NCI-H2196 (cell line): ENCODE measurements around the gene IQCE.
A peak's percentile ranks its signal among the peaks of the same experiment; 100 is the strongest.
"Not testable (repeated sequence)": the region's sequence is repeated elsewhere in the genome, so short reads cannot be mapped to it uniquely, and the experiment has no call there.

Experiments
- DNase-seq: peaks from one replicate; lab custom pipeline; 2025; ENCODE audit not compliant: unreplicated experiment; lab: John Stamatoyannopoulos, UW

Gene IQCE

DNA sequence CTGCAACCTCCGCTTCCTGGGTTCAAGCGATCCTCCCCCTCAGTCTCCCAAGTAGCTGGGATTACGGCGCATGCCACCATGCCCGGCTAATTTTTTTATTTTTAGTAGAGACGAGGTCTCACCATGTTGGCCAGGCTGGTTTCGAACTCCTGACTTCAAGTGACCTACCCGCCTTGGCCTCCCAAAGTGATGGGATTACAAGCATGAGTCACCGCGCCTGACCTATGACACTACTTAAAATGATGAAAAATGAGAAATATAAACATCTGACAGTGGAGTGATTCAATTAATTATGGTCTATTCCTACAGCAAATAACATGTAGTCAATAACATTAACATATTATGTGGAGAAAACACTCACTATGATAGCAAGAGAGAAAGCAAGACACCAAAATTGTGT, 5.7 kb upstream of the IQCE start:
- DNase-seq: no peak

DNA sequence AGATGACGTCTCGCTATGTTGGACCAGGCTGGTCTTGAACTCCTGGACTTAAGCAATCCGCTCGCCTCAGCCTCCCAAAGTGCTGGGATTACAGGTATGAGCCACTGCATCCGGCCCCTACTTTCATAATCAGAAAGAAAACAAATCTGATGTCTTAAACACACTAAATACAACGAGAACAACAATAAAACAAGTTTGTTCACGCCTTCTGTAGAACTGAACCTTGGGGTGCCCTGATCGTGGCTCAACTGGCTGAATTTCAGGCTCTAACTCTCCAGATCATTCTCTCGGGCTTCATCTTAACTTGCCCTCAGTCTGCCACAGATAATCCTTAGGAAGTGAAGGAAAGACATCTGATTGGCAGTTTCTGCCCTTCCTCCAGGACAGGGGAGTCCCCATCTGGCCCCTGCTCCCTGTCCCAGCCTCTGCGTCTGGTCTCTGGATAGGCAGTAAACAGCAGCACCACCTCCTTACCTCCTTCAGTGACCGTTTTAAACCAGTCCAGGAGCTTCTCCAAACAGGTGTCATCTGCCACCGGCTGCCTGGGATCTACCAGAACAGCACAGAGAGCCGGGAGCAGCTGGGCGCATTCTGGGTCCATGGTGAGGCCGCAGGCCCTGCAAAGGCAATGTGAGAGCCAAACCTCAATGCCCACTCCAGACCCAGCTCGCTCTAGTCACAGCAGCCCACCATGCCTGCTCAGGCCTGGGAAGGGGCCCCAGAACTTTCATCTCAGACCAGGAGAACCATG, 4.8 kb upstream of the IQCE start:
- DNase-seq: no peak

DNA sequence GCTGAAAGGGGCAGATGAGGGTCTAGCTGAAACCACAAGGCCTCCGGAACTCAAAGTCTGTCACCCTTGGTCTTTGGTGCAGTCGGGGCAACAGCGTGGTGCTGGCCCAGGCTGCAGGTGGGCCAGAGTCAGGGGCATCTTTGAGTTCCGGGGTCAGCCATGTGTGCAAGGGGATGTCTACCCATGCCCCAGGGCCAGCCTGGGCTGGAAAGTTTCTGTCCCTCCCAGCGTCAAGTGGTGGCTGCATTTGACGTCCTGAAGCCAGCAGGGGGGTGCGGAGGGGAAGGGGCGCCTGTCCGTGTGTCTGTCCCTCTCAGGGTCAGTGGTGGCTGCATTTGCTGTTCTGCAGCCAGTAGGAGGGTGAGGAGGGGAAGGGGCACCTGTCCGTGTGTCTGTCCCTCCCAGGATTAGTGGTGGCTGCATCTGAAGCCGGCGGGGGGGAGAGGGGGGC, 4.1 kb upstream of the IQCE start:
- no peak for DNase-seq

DNA sequence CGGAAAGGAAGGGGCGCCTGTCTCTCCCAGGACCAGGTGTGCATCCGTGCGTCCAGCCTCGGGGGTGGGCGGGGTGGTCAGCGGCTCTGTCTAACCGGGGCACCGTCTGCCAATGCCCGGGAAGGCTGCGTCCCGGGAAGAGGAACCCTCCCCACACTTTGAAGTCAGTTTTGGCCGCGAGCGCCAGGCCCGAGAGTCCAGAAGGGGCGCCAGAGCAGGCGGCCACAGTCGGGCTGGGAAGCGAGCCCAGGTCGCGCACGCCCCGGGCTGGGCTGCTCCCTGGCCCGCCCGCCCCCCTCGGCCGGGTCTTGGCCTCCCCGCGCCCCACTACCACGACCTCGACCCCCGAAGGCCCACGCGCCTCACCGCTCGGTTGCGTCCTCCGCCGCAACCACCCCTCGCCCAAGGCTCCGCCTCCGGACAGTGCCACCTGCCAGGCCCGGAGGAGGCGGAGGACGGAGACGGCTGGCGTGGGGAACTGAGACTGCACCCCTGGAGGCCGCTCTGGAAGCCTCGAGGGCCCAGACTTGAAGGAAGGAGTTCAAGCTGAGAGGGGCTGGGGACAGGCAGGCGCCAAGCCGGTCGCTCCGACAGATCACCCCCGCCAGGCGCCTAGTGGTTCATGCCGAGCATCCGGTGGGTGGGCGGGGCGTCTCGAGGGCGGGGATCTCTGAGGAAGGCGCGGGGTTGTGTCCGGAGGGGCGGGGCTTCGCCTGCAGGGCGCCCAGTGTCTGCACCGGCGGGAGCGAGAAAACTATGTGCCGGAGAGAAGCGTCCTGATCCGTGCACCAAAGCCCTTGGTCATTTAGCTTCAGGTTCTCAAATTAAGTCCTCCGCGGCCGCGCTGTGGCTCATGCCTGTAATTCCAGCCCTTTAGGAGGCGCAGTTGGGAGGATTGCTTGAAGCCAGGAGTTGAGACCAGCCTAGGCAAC, 3.4 kb upstream of the IQCE start, which contains the start of gene BRAT1:
Gene BRAT1 (minus strand): TSS at position 404 of the 932 bp plus-strand sequence. CDS start 1,093 bp downstream, outside the sequence.
- DNase-seq: peak; percentile 94

DNA sequence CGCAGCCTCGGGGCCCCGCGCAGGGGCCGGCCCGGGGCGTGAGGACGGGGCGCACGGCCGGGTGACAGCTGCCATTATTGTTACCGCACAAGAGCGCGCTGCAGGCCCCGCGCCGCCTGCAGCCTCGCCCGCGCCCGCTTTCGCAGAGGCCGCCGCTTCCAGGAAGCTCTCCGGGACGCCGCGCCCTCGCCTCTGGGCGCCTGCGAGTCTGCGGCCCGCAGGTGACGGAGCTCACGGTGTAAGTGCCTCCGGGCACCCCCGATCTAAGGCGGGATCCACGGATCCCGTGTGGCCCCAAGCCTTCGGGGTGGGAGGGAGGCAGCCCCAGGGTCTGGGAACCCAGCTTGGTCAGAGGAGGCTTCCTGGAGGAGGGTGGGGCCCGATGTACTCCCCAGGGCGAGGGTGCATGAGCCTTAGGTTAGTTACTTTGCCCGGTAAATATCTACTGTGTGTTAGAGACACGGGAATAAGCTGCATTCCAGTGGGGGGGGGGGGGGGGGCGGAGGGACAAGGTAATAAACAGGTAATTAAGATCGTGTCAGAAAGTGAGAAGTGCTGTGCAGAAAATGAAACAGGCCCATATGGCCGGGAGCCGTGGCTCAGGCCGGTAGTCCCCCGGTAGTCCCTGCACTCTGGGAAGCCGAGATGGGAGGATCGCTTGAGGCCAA, 638 bp downstream of the IQCE start:
- no peak for DNase-seq

DNA sequence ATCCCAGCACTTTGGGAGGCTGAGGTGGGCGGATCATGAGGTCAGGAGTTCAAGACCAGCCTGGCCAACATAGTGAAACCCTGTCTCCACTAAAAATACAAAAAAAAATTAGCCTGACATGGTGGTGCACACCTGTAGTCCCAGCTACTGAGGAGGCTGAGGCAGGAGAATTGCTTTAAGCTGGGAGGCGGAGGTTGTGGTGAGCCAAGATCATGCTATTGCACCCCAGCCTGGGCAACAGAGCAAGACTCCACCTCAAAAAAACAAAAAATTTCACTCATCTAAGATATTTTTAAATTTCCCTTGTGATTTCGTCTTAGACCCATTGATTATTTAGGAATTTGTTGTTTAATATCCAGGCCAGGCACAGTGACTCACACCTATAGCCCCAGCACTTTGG, 5.2 kb downstream of the IQCE start:
- not testable (repeated sequence) for DNase-seq

DNA sequence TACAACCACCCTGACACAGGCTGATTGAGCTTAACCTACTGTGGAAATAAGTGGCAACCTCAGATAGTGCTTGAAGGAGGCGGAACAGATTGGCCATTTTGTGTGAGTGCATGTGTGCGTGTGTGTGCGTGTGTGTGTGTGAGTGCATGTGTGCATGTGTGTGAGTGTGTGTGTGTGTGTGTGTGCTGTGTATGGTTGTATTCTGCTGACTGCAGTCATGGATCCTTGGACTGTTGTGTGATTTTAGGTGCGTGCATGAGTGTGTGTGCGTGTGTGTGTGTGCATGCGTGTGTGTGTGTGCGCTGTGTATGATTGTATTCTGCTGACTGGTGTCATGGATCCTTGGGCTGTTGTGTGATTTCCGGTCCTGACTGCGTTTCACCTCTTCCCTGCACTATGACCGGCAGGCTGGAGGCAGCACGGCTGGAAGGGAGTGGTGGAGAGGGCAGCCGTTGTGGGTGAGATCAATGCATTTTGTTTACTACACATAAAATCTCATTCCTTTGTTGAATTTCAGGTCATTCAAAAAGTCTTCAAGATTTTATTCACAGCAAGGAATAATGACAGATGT, 6.3 kb downstream of the IQCE start:
- no peak for DNase-seq

DNA sequence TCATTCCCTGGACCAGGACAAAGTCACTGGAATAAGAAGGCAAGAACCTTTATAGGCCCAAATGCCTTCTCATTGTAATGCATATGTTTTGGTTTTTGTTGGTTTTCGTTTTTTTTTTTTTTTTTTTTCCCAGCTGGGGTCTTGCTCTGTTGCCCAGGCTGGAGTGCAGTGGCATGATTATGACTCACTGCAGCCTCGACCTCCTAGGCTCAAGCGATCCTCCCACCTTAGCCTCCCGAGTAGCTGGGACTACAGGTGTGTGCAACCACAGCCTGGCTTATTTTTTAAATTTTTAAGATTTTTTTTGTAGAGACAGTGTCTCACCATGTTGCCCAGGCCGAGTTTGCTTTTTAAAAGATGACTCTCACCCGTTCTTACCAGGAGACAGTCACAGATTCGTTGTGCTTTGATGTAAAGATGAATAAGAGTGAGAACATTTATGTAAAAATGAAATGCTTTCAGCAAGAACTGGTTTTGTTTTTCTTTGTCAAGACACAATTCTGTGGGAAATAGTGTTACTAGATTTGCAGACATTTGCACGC, 7.6 kb downstream of the IQCE start:
- DNase-seq: no peak

DNA sequence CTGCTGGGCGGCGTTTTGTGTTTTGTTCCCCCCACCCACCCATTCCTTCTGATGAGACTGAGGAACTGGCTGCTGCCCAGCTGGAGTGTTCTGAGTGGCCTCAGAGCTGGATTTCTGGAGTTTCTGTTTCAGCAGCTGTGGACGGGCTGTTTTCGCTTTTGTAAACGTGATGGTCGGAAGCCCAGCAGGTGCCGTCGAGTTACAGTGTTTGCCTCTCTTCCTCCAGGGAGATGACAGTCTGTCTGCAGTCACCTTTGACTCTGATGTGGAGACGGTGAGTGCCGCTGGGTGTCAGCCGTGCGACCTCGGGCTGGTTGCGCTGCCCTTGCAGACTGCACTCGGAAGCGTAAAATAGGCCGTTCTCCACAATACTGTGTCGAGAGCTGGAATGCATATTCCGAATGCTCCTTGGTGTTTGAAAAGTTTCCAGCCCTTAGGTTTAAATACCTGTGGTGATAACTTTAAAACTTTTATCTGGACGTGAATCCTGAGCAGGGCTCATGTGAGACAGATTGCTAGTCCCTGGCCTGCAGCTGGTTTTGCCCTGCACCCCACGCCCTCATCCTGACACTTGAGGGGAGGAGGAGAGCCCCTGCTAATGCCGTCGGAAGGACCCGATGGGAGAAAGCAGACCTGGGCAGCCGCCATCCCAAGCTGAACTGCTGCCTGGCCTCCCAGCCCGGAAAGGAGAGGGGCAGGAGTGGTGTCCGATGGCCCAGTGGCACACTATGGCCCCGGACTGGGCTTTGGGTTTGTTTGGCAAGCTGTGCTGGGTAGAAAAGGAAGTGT, 8.3 kb downstream of the IQCE start:
- no peak for DNase-seq

DNA sequence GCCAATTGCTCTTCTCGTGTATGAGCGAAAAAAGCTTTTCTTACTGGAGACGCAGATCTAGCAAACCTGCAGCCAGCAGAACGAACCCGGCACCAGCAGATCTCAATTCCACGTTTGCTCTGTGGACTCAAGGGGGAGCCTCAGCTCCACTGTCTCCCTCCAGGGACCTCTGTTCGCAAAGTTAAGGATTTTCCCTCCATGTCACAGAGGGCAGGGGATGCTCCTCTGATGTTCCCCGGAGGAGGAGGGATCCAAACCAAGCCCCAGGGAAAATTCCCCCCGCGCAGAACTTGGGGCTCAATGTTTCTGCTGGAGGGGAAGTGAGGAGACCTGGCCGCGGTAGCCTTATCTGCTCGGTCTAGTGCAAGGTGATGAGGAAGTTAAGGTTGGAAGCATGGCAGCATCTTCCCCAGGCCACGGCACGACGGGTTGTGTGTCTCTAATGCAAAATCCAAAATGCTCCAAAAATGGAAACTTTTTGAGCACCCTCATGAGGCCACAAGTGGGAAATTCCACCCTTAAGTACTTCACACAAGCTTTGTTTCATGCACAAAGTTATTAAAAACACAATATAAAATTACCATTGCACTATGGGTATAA, 9.0 kb downstream of the IQCE start:
- no peak for DNase-seq

DNA sequence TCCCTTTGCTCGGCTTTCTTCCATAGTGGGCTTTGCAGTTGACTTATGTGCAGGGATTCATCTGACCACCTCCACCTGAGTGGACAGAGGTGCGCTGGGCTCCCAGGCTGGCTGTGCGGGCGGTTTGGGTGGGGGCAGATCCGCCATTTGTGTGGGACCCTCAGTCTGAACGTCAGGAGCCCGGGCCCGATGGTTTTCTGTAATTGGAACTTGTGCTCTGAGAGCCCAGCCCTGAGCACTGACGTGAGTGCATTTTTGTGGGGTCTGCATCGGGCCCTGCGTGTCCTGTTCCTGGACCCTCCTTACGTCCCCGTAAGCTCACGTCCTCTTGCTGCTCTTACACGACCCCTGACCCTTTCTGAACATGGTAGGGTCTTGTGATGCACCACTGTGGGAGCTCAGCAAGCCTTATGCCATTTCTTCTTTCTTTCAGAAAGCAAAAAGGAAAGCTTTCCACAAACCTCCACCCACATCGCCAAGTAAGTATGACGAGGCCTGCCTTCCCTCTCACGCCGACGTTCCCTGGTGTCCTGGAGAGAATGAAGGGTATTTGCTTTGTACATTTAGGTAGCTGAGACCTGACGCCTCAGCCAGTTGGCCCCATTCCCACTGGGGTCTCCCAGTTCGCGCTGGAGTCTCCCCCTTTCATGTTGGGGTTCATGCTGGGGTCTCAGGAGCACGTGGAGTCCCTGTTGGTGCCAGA, 9.9 kb downstream of the IQCE start:
- no peak for DNase-seq

DNA sequence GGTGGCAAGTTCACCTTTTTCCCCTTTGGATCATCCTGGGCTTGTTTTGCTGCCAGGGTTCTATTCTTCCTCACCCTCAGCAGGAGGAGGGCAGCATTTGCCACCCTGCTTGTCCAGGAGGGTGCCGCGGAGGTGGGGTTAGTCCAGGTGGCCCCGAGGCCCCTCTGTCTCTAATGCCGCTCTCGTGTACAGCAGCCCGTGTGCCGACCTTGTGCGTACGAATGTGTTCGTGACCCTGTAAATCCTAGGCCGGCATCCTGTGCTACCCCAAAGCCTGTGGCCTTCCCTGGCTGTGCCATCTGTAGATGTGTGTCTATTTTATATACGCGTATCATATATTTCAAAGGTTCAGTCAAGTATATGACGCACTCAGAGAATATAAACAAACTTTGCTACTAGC, 10.6 kb downstream of the IQCE start:
- no peak for DNase-seq

DNA sequence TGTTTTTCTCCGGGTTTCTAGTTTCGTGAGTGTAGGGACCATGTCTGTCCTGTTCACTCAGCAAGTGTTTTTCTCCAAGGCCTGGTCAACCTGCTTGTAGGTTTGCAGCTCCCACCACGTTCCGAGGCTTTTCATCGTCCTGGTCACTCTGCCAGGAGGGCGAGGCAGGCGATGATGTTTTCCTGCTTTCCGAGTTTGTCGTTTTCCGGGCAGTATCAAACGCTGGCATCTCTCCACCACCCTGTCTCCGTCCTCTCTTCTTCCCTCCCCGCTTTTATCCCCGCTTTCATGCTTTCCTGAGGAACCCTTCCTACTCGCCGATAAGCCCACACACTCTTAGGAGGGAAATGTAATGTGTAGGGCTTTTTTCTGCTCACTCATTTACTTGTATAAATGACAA, 11.2 kb downstream of the IQCE start:
- no peak for DNase-seq

DNA sequence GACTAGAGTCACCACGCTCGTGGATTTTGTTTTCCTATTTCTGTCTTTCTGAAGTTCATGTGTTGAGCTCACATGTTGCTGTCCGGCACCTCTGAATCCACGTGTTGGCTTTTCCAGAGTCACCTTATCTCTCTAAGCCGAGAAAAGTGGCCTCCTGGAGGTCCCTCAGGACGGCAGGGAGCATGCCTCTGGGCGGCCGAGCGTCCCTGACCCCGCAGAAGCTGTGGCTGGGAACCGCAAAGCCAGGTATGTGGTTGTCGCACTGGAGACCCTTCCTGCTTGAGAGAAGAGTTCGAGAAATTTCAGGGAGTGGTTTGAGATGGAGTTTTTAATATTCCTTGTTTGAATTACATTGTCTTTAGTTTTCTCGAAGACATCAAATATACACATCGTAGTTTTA, 12.6 kb downstream of the IQCE start:
- no peak for DNase-seq

DNA sequence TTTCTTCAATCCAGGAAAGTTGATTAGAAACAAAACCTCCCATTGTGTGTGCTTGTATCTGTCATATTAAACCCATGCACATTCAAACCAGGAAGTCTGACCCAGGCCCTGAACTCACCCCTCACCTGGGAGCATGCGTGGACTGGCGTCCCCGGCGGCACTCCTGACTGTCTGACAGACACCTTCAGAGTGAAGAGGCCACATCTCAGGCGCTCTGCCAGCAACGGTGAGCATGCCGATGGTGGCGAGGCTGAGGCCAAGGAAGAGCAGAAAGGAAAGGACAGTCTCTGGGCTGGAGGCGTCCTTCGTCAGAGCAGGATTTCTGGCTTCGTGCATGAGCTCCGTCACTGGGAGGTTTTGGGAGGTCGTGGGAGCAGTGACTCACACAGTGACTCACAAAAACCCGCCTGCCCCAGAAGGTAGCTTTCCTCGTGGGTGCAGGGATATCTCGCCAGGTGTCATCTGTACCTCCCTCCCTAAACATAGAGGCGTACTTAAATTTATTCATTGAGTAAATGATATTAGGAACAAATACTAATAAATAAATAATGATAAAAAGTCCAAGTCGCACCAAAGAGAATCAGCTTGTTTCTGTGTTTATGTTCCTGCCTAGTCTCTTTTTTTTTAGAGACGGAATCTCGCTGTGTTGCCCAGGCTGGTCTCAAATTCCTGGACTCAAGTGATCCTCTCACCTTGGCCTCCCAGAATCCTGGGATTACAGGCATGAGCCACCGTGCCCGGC, 13.5 kb downstream of the IQCE start:
- DNase-seq: no peak

DNA sequence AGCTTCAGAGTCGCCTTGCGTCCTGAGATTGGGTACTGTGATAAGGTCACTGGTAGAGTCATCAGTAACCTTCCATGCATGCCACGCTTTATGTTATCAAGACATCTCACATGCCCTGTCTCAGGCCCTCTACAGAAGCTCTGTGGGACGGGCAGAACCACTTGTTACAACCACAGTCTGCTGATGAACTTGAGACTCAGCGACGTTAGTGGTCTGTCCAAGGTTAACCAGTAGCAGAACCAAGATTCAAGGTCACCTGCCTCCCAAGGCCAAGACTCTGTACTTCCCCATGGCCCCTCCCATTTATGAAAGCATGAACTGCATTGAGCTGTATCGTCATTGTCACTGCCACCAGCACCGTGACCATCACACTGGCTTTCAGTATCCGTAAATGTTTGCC, 15.0 kb downstream of the IQCE start:
- DNase-seq: no peak

DNA sequence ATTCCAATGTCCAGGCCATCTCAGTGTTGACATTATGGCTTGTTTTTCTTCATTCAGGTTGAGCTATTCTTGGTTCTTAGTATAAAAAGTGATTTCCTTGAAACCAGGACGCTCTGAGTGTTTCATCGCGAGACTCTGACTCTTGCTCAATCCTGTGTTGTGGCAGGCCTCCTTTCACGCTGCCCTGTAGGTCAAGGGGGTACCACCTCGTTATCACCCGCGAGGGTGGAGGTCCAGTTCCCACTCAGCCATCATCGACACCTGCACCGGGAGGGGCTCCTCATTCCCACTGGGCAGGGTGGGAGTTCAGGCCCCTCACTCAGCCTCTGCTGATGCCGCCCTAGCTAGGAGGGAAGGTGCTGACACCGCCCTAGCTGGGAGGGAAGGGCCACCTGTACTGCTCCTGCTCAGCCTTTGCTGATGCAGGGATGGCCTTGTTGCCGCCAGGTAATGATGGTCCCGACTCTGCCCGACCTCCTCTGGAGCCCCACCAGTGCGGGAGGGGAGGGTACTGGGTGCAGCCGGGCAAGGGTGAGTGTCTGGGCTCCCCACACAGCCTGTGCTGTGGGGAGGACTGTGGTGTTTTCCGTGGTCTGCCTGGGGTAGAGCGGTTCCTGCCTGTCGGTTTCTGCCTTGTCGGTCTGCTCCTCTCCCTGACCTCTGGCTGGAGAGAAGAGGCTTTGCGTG, 16.4 kb downstream of the IQCE start:
- no peak for DNase-seq
